ENCODE measurements around the gene TBC1D17.

DNA sequence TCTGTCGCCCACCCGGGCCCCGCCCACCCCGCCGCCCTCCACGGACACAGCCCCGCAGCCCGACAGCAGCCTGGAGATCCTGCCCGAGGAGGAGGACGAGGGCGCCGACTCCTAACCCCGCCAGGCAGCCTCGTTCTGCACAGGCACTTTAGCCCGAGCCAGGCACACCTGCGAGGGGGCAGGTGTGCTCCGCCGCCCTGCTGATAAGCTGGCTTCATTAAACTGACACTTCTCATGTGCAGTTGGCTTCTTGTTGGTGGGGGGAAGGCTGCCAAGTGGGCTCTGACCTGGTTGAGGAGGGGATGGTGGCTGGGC, 11.0 kb downstream of the TBC1D17 start:
- TF ChIP-seq, protein P1, sequence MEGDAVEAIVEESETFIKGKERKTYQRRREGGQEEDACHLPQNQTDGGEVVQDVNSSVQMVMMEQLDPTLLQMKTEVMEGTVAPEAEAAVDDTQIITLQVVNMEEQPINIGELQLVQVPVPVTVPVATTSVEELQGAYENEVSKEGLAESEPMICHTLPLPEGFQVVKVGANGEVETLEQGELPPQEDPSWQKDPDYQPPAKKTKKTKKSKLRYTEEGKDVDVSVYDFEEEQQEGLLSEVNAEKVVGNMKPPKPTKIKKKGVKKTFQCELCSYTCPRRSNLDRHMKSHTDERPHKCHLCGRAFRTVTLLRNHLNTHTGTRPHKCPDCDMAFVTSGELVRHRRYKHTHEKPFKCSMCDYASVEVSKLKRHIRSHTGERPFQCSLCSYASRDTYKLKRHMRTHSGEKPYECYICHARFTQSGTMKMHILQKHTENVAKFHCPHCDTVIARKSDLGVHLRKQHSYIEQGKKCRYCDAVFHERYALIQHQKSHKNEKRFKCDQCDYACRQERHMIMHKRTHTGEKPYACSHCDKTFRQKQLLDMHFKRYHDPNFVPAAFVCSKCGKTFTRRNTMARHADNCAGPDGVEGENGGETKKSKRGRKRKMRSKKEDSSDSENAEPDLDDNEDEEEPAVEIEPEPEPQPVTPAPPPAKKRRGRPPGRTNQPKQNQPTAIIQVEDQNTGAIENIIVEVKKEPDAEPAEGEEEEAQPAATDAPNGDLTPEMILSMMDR (conservative IDR thresholded peaks at IDR 0.05; ENCODE audit: low read length) = no peak
- no peak for TF ChIP-seq EZH2phosphoT487 (IDR thresholded peaks at IDR 0.05; ENCODE audit: borderline replicate concordance)

All from Loucy (cell line).